HG03095 (cell line): Measurements from ENCODE around the gene CEP72.
A peak's percentile ranks its signal among the peaks of the same experiment; 100 is the strongest.
"Not testable (repeated sequence)": the region's sequence is repeated elsewhere in the genome, so short reads cannot be mapped to it uniquely, and the experiment has no call there.

ENCODE experiments used
- ATAC-seq: cut with Tn5 transposase; IDR thresholded peaks from one replicate; pipeline ENCODE4 v1.9.1; 2021; ENCODE audit warnings: moderate library complexity; ENCODE audit not compliant: unreplicated experiment

CEP72 gene

GRCh38 chr5:680836-681235, 68.7 kb downstream of the CEP72 start:
- ATAC-seq: not testable (repeated sequence)

GRCh38 chr5:681317-682191, 69.4 kb downstream of the CEP72 start:
- ATAC-seq: not testable (repeated sequence)

GRCh38 chr5:682216-682615, 70.1 kb downstream of the CEP72 start:
- ATAC-seq: not testable (repeated sequence)

- not testable (repeated sequence) for ATAC-seq
Measured at GRCh38 chr5:682651-683358, 70.7 kb downstream of the CEP72 start.

GRCh38 chr5:683551-684481, 71.7 kb downstream of the CEP72 start:
- ATAC-seq: no peak

- no peak for ATAC-seq
Measured at GRCh38 chr5:684751-685216, 72.6 kb downstream of the CEP72 start.

GRCh38 chr5:685262-686171, 73.4 kb downstream of the CEP72 start:
- no peak for ATAC-seq

DNA sequence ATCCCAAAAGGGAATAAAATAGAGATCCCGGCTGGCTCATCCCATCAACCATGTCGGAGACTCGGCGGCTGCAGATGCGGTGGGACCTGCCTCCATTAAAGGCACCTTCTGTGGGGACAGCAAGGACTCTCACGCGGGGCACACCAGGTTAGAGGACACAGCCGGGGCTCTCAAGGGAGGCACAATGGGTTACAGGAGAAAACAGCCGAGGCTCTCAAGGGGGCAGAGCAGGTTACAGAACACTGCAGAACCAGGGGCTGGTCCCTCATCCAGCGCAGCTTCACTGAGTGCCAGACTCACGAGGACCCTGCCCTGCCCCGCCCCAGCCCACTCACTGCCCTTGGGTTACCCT, 74.0 kb downstream of the CEP72 start:
- not testable (repeated sequence) for ATAC-seq

DNA sequence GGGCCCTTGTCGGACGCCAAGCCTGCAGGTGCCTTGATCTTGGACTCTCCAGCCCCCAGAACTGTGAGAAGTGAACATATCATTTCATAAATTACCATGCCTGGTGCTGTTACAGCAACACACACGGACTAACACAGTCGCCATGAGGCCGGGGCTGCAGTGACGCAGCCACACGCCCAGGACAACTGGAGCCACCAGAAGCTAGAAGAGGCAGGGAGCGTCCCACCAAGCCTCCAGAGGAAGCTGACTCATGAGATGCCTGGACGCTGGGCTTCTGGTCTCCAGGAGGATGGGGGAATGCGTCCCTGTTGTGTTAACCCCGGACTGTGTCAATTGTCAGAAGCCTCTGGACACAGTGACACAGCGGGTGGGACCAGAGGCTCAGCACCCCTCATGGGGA, 74.8 kb downstream of the CEP72 start:
- not testable (repeated sequence) for ATAC-seq

- ATAC-seq: not testable (repeated sequence)
Measured at GRCh38 chr5:688348-689010, 76.3 kb downstream of the CEP72 start.

DNA sequence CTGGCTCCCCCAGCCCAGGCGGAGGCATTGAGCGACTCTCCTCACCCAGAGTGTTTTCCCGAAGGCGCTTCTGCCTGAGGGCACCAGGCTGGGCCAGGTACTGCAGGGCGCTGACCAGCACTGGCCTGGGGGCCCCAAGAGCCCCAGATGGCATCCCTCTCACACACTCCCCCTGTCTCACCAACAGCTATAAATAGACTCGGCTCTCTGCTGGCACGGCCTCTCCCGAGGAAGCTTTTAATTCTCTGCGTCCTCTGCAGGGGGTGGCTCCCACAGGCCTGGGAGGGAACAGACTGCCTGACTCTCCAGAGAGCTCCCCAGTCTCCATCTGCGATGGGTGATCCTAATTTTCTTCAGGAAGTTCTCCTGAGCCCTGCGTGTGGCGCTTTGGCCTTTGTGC, 78.2 kb downstream of the CEP72 start:
- ATAC-seq: not testable (repeated sequence)

GRCh38 chr5:691049-691448, 78.9 kb downstream of the CEP72 start:
- ATAC-seq: not testable (repeated sequence)

- no peak for ATAC-seq
Measured at GRCh38 chr5:691817-692528, 79.8 kb downstream of the CEP72 start.

DNA sequence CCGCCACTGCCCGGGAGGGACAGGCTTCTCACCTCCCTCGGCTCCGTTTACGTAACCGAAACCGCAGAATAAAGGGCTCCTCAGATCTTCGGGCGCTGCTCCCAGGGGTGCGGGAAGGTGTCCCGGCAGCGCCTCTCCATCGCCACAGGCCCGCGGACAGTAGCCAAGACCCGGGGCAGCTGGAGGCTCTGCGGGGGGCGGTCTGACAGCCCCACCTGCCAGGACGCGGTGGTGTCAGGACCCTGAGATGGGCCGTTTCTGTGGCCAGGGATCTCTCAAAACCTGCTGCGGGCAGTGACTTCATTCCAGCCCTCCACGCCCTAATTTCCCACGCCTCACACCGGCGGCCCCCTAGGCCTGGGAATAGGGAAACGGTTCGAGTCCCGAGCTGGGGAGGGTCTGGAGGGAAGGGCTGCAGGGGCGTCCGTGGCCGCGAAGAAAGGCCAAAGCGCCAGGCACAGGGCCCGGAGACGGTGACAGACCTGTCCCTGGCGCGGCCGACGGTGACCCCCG, 80.4 kb downstream of the CEP72 start:
- ATAC-seq: not testable (repeated sequence)

GRCh38 chr5:693271-694041, 81.3 kb downstream of the CEP72 start, which contains the start of gene TPPP:
Gene TPPP, minus strand, starts transcription at chr5:693352. Its CDS starts 15,292 bp downstream, at chr5:678060.
- peak; percentile 74 for ATAC-seq

DNA sequence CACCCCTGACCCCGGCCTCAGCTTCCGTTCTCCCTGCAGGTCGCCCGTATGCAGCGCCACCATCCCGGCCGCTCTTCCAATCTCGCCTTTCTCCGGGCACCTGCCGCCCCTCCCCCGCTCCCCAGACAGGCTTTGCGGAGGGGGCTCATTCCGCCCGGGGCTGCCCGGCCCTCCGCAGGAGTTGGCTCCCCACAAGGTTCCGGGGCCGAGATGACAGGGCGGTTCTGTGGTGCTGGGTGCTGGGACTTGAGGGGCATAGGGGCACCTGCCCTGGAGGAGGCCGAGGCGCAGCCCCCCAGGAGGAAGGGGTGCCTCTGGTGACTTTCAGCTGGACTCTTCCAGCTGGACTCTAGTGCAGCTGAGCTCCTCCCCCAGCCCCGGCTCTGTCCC, 81.9 kb downstream of the CEP72 start:
- not testable (repeated sequence) for ATAC-seq

GRCh38 chr5:695475-695874, 83.3 kb downstream of the CEP72 start:
- not testable (repeated sequence) for ATAC-seq

DNA sequence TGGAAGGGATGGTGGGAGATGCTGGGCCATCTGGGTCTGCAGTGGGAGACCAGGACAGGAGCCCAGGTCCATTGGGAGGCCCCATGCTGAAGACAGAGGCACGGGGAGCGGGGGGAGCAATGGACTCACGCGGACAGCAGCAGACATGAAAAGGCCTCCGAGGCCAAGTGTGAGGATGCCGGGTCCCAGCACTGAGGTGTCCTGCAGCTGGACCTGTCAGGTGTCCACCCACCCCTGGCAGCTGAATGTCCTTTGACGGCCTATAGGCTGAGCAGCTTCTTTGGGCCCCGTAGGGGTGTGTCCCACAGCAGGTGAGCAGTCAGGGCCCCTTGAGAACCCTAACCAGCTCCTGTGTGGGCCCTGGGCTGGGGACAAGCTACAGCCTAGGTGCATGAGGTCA, 84.1 kb downstream of the CEP72 start:
- not testable (repeated sequence) for ATAC-seq
